HG02798 (cell line): ENCODE results near the gene FILIP1L.

Source experiments
- ATAC-seq: cut with Tn5 transposase; IDR thresholded peaks from one replicate; pipeline ENCODE4 v1.9.1; 2021; ENCODE audit warnings: mild to moderate bottlenecking; ENCODE audit not compliant: unreplicated experiment, poor library complexity

Gene FILIP1L

GRCh38 chr3:99834211-99834957, 279.9 kb downstream of the FILIP1L start:
- no peak for ATAC-seq

- ATAC-seq = no peak
Measured at GRCh38 chr3:99833617-99834205, 280.6 kb downstream of the FILIP1L start.

- no peak for ATAC-seq
Measured at GRCh38 chr3:99829844-99830243, 284.5 kb downstream of the FILIP1L start.

GRCh38 chr3:99825004-99825640, 289.2 kb downstream of the FILIP1L start:
- ATAC-seq = no peak

GRCh38 chr3:99823723-99824711, 290.3 kb downstream of the FILIP1L start:
- ATAC-seq = no peak

GRCh38 chr3:99818818-99819217, 295.5 kb downstream of the FILIP1L start:
- ATAC-seq = no peak

- peak; percentile 99 for ATAC-seq
Measured at GRCh38 chr3:99817437-99818240, 296.7 kb downstream of the FILIP1L start, which contains the start of gene CMSS1. Gene CMSS1 (plus strand): TSS chr3:99817862.

GRCh38 chr3:99817047-99817436, 297.3 kb downstream of the FILIP1L start:
- ATAC-seq = no peak

GRCh38 chr3:99810403-99810802, 303.9 kb downstream of the FILIP1L start:
- ATAC-seq = no peak

- ATAC-seq = no peak
Measured at GRCh38 chr3:99809565-99809964, 304.7 kb downstream of the FILIP1L start.

- ATAC-seq = peak; percentile 69
Measured at GRCh38 chr3:99808163-99808794, 306.0 kb downstream of the FILIP1L start.

- ATAC-seq = no peak
Measured at GRCh38 chr3:99805160-99805559, 309.1 kb downstream of the FILIP1L start.

GRCh38 chr3:99803297-99803696, 311.0 kb downstream of the FILIP1L start:
- ATAC-seq = no peak

- no peak for ATAC-seq
Measured at GRCh38 chr3:99799422-99799821, 314.9 kb downstream of the FILIP1L start.

- ATAC-seq = no peak
Measured at GRCh38 chr3:99795573-99795972, 318.7 kb downstream of the FILIP1L start.

GRCh38 chr3:99794485-99794884, 319.8 kb downstream of the FILIP1L start:
- no peak for ATAC-seq

- ATAC-seq = peak; percentile 96
Measured at GRCh38 chr3:99789011-99789721, 325.1 kb downstream of the FILIP1L start.
